ENCODE data around the gene ATG14. TPM values are rescaled to one million over a fixed set of nuclear protein-coding genes. Genes with fewer than 3 reads are reported as not detected.
"Not testable (repeated sequence)": the region's sequence is repeated elsewhere in the genome, so short reads cannot be mapped to it uniquely, and the experiment has no call there.

The ATG14 gene
- total RNA-seq (2014; rRNA removed; shearing (Covaris generic)): 14.7 and 14.9 TPM in 2 replicates
- polyA plus RNA-seq (2016; fragmentation: Nextera tagmentation; extraction: Ambion mirVana): 3.8 TPM in 2 replicates

- 3% methylated on average over 43 to 57 of the region's 57 CpGs for WGBS, 2 experiments (ENCODE audit: low coverage in 1 of 2, low lambda C conversion rate in 2 of 2, missing lambda C conversion rate in 2 of 2)
- in situ Hi-C loops (cut with MboI): no loop called here
- Histone ChIP-seq H3K27ac (peak within 1 kb of the TSS; percentile 61), H3K9ac (peak within 1 kb of the TSS; percentile 96), H2AFZ (peak within 1 kb of the TSS; percentile 96), H3K9me2 (ENCODE audit: insufficient read depth) (no peaks in the 10 kb centered on the region), H3K4me2 (ENCODE audit: unreplicated experiment) (peak within 1 kb of the TSS; percentile 84), H3K27me3 (replicated peaks; ENCODE audit: insufficient read depth) (no peaks in the 10 kb centered on the region), H3K79me2 (ENCODE audit: insufficient read depth) (peaks cover 50% of the 10 kb centered on the region), H3K36me3 (ENCODE audit: low read depth) (no peaks in the 10 kb centered on the region), H3K4me1 (ENCODE audit: insufficient read depth) (peaks cover 23% of the 10 kb centered on the region), H3K9me3 (ENCODE audit: low read depth) (no peaks in the 10 kb centered on the region), H4K20me1 (ENCODE audit: insufficient read depth) (no peaks in the 10 kb centered on the region), H3F3A (ENCODE audit: insufficient read depth) (peaks cover 3% of the 10 kb centered on the region; the same call in 1 of the 2 replicates), H3K4me3 (peak within 1 kb of the TSS; percentile 79)
- no peak for TF ChIP-seq EZH2 (IDR thresholded peaks at IDR 0.05; ENCODE audit: insufficient read depth, poor library complexity, severe bottlenecking)
- no peak for TF ChIP-seq EZH2phosphoT487 (IDR thresholded peaks at IDR 0.05; ENCODE audit: insufficient read depth, low read depth)
- peak; percentile 95 for DNase-seq
These were observed at the start of gene ATG14 for GRCh38 chr14:55411426-55412389. Gene ATG14 (minus strand): TSS chr14:55411830. CDS start chr14:55411822, 8 bp downstream.

- peaks cover 23% of the 10 kb centered on the region for H3K4me1 ChIP-seq (ENCODE audit: insufficient read depth)
- H3K27ac ChIP-seq: peak overlapping the region; percentile 40
- no peak overlapping the region for H3K9ac ChIP-seq
- peaks cover 13% of the 10 kb centered on the region for H3F3A ChIP-seq (ENCODE audit: insufficient read depth)
- H3K4me3 ChIP-seq: no peak overlapping the region
- no peaks in the 10 kb centered on the region for H4K20me1 ChIP-seq (ENCODE audit: insufficient read depth)
- WGBS, 2 experiments (ENCODE audit: low coverage in 1 of 2, low lambda C conversion rate in 2 of 2, missing lambda C conversion rate in 2 of 2): 36 to 39% methylated on average over 9 of the region's 9 CpGs
- peak overlapping the region; percentile 35 for H3K4me2 ChIP-seq (ENCODE audit: unreplicated experiment)
- no peaks in the 10 kb centered on the region for H3K9me3 ChIP-seq (ENCODE audit: low read depth)
- H3K27me3 ChIP-seq (replicated peaks; ENCODE audit: insufficient read depth): no peaks in the 10 kb centered on the region
- DNase-seq: peak; percentile 75
- H2AFZ ChIP-seq: peak overlapping the region; percentile 28; the same call in 1 of the 2 replicates
- TF ChIP-seq EZH2phosphoT487 (IDR thresholded peaks at IDR 0.05; ENCODE audit: insufficient read depth, low read depth): no peak
- TF ChIP-seq EZH2 (IDR thresholded peaks at IDR 0.05; ENCODE audit: insufficient read depth, poor library complexity, severe bottlenecking): no peak
- H3K9me2 ChIP-seq (ENCODE audit: insufficient read depth): no peaks in the 10 kb centered on the region
- H3K79me2 ChIP-seq (ENCODE audit: insufficient read depth): no peaks in the 10 kb centered on the region
- no peaks in the 10 kb centered on the region for H3K36me3 ChIP-seq (ENCODE audit: low read depth)
- in situ Hi-C loops (cut with MboI): no loop called here
These were observed 47.3 kb upstream of the ATG14 start for GRCh38 chr14:55458800-55459515.

- in situ Hi-C loops (cut with MboI): no loop called here
- no peak for DNase-seq
- no peak for TF ChIP-seq EZH2phosphoT487 (IDR thresholded peaks at IDR 0.05; ENCODE audit: insufficient read depth, low read depth)
- TF ChIP-seq EZH2 (IDR thresholded peaks at IDR 0.05; ENCODE audit: insufficient read depth, poor library complexity, severe bottlenecking): no peak
- Histone ChIP-seq H3K79me2 (ENCODE audit: insufficient read depth) (no peaks in the 10 kb centered on the region), H3K27ac (no peak overlapping the region), H3K4me1 (ENCODE audit: insufficient read depth) (peaks cover 23% of the 10 kb centered on the region), H2AFZ (no peak overlapping the region), H3K4me2 (ENCODE audit: unreplicated experiment) (no peak overlapping the region), H3F3A (ENCODE audit: insufficient read depth) (peaks cover 14% of the 10 kb centered on the region), H3K9me3 (ENCODE audit: low read depth) (no peaks in the 10 kb centered on the region), H3K4me3 (no peak overlapping the region), H3K36me3 (ENCODE audit: low read depth) (no peaks in the 10 kb centered on the region), H3K9me2 (ENCODE audit: insufficient read depth) (no peaks in the 10 kb centered on the region), H4K20me1 (ENCODE audit: insufficient read depth) (no peaks in the 10 kb centered on the region), H3K27me3 (replicated peaks; ENCODE audit: insufficient read depth) (no peaks in the 10 kb centered on the region), H3K9ac (no peak overlapping the region)
- 87 to 88% methylated on average over 6 of the region's 6 CpGs for WGBS, 2 experiments (ENCODE audit: low coverage in 1 of 2, low lambda C conversion rate in 2 of 2, missing lambda C conversion rate in 2 of 2)
These were observed 45.9 kb upstream of the ATG14 start for GRCh38 chr14:55457496-55457895.

GRCh38 chr14:55456411-55456810 lies 44.8 kb upstream of the ATG14 start:
- H3K4me2 ChIP-seq (ENCODE audit: unreplicated experiment); H3K4me3 ChIP-seq; H3K79me2 ChIP-seq (ENCODE audit: insufficient read depth); in situ Hi-C loops (cut with MboI); H3K9me2 ChIP-seq (ENCODE audit: insufficient read depth); DNase-seq; H4K20me1 ChIP-seq (ENCODE audit: insufficient read depth); H2AFZ ChIP-seq; H3K36me3 ChIP-seq (ENCODE audit: low read depth); H3K27ac ChIP-seq; H3K27me3 ChIP-seq (replicated peaks; ENCODE audit: insufficient read depth); H3K9me3 ChIP-seq (ENCODE audit: low read depth); H3K9ac ChIP-seq: not testable (repeated sequence)
- H3F3A ChIP-seq (ENCODE audit: insufficient read depth): peaks cover 14% of the 10 kb centered on the region
- 94% methylated on average over 21 of the region's 34 CpGs; no CpG with 5 or more reads in 1 of the 2 experiments for WGBS, 2 experiments (ENCODE audit: low coverage in 1 of 2, low lambda C conversion rate in 2 of 2, missing lambda C conversion rate in 2 of 2)
- H3K4me1 ChIP-seq (ENCODE audit: insufficient read depth): peaks cover 23% of the 10 kb centered on the region

Measured in GM23248 (cell line).